Measurements from ENCODE around the gene POLR2H.
"Not testable (repeated sequence)": the region's sequence is repeated elsewhere in the genome, so short reads cannot be mapped to it uniquely, and the experiment has no call there.

POLR2H gene

GRCh38 chr3:184335661-184336546 is 25.6 kb upstream of the POLR2H start:
- DNase-seq (ENCODE audit: low read depth in 3 of 3), result peak; percentile 75 to 86 (median 84)

GRCh38 chr3:184336547-184337398 is 24.7 kb upstream of the POLR2H start:
- DNase-seq (ENCODE audit: low read depth in 3 of 3), result no peak

GRCh38 chr3:184337399-184337714 is 24.2 kb upstream of the POLR2H start, which contains the start of gene FAM131A:
TSS of gene FAM131A (plus strand) at chr3:184337600. CDS start at chr3:184337631, 31 bp downstream.
- DNase-seq (ENCODE audit: low read depth in 3 of 3), result no peak

- DNase-seq (ENCODE audit: low read depth in 3 of 3), result no peak
These were observed 23.5 kb upstream of the POLR2H start for GRCh38 chr3:184337981-184338380.

- no peak for DNase-seq (ENCODE audit: low read depth in 3 of 3)
These were observed 23.0 kb upstream of the POLR2H start for GRCh38 chr3:184338511-184338945.

GRCh38 chr3:184339001-184339400 is 22.5 kb upstream of the POLR2H start:
- DNase-seq (ENCODE audit: low read depth in 3 of 3), result no peak

GRCh38 chr3:184339451-184340135 is 21.9 kb upstream of the POLR2H start:
- DNase-seq (ENCODE audit: low read depth in 3 of 3), result not testable (repeated sequence)

GRCh38 chr3:184341925-184342324 is 19.6 kb upstream of the POLR2H start:
- DNase-seq (ENCODE audit: low read depth in 3 of 3), result no peak

GRCh38 chr3:184343200-184343876 is 18.2 kb upstream of the POLR2H start:
- DNase-seq (ENCODE audit: low read depth in 3 of 3), result no peak

- DNase-seq (ENCODE audit: low read depth in 3 of 3), result no peak
These were observed 16.8 kb upstream of the POLR2H start for GRCh38 chr3:184344579-184345316.

GRCh38 chr3:184345317-184346144 is 16.0 kb upstream of the POLR2H start:
- DNase-seq (ENCODE audit: low read depth in 3 of 3), result no peak

- no peak for DNase-seq (ENCODE audit: low read depth in 3 of 3)
These were observed 14.9 kb upstream of the POLR2H start for GRCh38 chr3:184346480-184347190.

GRCh38 chr3:184347321-184348056 is 14.0 kb upstream of the POLR2H start:
- no peak for DNase-seq (ENCODE audit: low read depth in 3 of 3)

GRCh38 chr3:184348057-184348382 is 13.5 kb upstream of the POLR2H start:
- no peak for DNase-seq (ENCODE audit: low read depth in 3 of 3)

- no peak for DNase-seq (ENCODE audit: low read depth in 3 of 3)
These were observed 11.7 kb upstream of the POLR2H start for GRCh38 chr3:184349563-184350470.

GRCh38 chr3:184350618-184351017 is 10.9 kb upstream of the POLR2H start:
- no peak for DNase-seq (ENCODE audit: low read depth in 3 of 3)

- DNase-seq (ENCODE audit: low read depth in 3 of 3), result no peak
These were observed 9.9 kb upstream of the POLR2H start for GRCh38 chr3:184351511-184352148.
